ENCODE results near the gene RNF121.
A peak's percentile ranks its signal among the peaks of the same experiment; 100 is the strongest.

RNF121 gene

DNA sequence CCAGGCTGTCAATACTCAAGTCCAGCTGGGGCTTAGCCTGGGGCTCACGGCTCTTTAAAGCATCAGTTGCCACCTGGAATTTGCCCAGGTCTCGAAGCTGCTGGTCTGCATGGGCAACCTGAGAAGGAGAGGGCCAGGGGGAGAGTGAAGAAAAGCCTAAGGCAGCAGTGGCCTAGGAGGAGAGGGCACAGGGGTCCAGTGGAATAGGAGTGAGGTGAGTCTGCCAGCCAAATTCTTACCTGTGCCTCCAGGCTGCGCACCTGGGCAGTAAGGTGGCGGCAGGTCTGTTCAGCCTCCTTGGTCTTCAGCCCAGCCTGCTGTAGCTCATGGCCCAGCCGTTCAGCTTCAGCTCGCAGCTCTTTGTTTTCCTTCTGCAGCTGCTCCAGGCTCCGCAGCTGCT lies 79.9 kb downstream of the RNF121 start:
- Histone ChIP-seq H3K4me2 (no peak overlapping the region), H3K36me3 (peaks cover 99% of the 10 kb centered on the region in 11 experiments), H3K27me3 (no peaks in the 10 kb centered on the region), H3K4me3 (no peak overlapping the region), H3K9me3 (replicated peaks in 1 of 11) (no peaks in the 10 kb centered on the region), H3K4me1 (peaks cover 0 to 20% (median 3%) of the 10 kb centered on the region in 10 experiments; a peak in 7 of 20 replicates), H4K20me1 (peaks cover 88 to 99% (median 97%) of the 10 kb centered on the region in 11 experiments), H3K27ac (no peak overlapping the region), H3K9ac (peak overlapping the region in 1 of 11 experiments; percentile 26; a peak in 1 of 22 replicates)
- TF ChIP-seq Cebpa-rat (IDR thresholded peaks at IDR 0.05), result no peak

DNA sequence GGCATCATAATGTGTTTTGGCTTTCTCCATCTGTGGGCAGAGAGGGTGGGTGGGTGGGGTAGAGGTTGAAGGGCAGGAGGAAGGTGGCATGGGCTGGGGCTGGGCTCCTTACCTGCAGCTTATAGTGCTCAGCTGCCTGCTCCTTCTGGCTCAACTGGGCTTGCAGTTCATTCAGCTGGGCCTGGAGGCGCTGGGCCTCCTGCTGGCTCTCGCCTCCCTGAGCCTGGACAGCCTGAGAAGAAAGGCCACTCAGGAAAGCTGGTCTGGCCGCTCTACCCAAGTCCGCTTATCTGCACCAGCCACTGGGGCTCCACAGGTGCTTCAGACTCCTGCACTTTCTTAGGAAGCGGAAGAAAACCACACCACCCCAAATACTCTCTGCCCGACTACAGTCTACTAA lies 80.3 kb downstream of the RNF121 start:
- TF ChIP-seq Cebpa-rat (IDR thresholded peaks at IDR 0.05), result no peak
- H3K4me2 ChIP-seq, result no peak overlapping the region
- peaks cover 0 to 22% (median 3%) of the 10 kb centered on the region in 10 experiments; a peak in 7 of 20 replicates for H3K4me1 ChIP-seq
- no peak overlapping the region for H3K9ac ChIP-seq
- no peaks in the 10 kb centered on the region for H3K27me3 ChIP-seq
- H4K20me1 ChIP-seq, result peaks cover 89 to 99% (median 96%) of the 10 kb centered on the region in 11 experiments
- no peak overlapping the region for H3K4me3 ChIP-seq
- H3K27ac ChIP-seq, result no peak overlapping the region
- H3K9me3 ChIP-seq (replicated peaks in 1 of 11), result no peaks in the 10 kb centered on the region
- H3K36me3 ChIP-seq, result peaks cover 99% of the 10 kb centered on the region in 11 experiments

DNA sequence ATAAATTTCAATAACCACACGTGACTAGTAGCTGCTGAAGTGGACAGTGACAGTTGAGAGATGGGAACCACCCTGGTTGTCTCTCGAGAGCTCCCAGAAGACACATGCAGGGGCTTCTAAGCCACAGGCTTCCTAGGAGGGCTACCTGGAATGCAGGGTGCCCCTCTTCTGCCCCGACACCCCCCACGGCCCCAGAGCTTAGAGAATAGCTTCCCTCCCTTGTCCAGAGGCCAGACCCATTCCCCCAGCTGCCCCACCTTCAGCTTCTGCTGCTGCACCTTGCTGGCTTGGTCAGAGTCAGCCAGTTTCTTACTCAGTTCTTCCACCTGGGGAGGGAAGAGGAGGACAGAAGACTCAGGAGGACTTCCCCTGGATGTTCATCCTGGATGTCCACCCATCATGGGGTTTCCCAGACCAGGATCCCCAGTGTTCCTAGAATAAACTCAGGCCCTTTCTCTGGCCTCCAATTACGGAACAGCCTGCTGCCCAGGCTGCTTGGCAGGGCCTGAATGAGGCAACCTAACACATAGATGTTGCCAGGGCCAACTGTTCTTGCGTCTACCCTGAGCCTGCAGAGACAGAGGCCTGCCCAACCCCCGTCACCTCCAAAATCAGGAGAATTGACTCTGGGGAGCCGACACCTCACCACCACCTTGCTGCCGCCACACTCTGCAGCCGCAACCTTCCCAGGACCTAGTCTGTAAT lies 81.8 kb downstream of the RNF121 start:
- Histone ChIP-seq H4K20me1 (peaks cover 82 to 99% (median 96%) of the 10 kb centered on the region in 11 experiments; a peak in 21 of 22 replicates), H3K4me1 (peaks cover 0 to 33% (median 3%) of the 10 kb centered on the region in 10 experiments; a peak in 8 of 20 replicates), H3K27ac (no peak overlapping the region), H3K36me3 (peaks cover 99% of the 10 kb centered on the region in 11 experiments), H3K9ac (peak overlapping the region in 1 of 11 experiments; percentile 5; a peak in 1 of 22 replicates), H3K4me2 (no peak overlapping the region), H3K4me3 (no peak overlapping the region), H3K27me3 (no peaks in the 10 kb centered on the region), H3K9me3 (replicated peaks in 1 of 11) (no peaks in the 10 kb centered on the region)
- no peak for TF ChIP-seq Cebpa-rat (IDR thresholded peaks at IDR 0.05)

DNA sequence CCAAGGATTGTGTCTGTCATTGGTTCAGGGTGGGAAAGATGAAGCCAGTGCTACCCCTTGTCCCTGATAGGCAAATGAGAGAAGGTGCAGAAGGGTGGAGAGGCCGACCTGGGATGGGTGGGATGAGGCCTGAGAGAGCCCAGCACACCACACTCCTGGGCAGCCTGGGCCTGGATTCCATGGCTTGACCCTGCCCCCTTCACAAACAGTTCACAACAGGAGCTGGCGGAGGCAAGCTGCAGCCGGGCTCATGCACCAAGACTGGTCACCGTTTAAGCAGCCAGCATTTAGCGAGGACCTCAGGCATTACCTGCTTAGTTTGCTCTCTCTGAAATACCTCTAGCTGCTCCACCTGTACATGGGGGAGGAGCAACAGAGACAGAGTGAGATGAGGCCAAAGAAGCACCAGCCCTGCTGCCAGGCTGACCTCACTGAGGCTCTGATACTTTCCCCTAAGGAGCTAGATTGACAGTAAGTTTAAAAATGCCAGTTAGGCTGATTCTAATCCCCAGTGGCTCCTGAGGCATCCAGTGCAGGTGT lies 83.3 kb downstream of the RNF121 start:
- no peak overlapping the region for H3K4me3 ChIP-seq
- H4K20me1 ChIP-seq, result peaks cover 70 to 99% (median 92%) of the 10 kb centered on the region in 11 experiments; a peak in 21 of 22 replicates
- peak overlapping the region in 1 of 11 experiments; percentile 12; a peak in 2 of 22 replicates for H3K4me2 ChIP-seq
- H3K9ac ChIP-seq, result peak overlapping the region in 5 of 11 experiments; percentile 10 to 56 (median 28); a peak in 6 of 22 replicates
- H3K27me3 ChIP-seq, result no peaks in the 10 kb centered on the region
- peaks cover 99% of the 10 kb centered on the region in 11 experiments for H3K36me3 ChIP-seq
- H3K27ac ChIP-seq, result no peak overlapping the region; a peak in 2 of 22 replicates
- H3K4me1 ChIP-seq, result peaks cover 0 to 33% (median 3%) of the 10 kb centered on the region in 10 experiments; a peak in 8 of 20 replicates
- no peaks in the 10 kb centered on the region for H3K9me3 ChIP-seq (replicated peaks in 1 of 11)
- TF ChIP-seq Cebpa-rat (IDR thresholded peaks at IDR 0.05), result no peak

DNA sequence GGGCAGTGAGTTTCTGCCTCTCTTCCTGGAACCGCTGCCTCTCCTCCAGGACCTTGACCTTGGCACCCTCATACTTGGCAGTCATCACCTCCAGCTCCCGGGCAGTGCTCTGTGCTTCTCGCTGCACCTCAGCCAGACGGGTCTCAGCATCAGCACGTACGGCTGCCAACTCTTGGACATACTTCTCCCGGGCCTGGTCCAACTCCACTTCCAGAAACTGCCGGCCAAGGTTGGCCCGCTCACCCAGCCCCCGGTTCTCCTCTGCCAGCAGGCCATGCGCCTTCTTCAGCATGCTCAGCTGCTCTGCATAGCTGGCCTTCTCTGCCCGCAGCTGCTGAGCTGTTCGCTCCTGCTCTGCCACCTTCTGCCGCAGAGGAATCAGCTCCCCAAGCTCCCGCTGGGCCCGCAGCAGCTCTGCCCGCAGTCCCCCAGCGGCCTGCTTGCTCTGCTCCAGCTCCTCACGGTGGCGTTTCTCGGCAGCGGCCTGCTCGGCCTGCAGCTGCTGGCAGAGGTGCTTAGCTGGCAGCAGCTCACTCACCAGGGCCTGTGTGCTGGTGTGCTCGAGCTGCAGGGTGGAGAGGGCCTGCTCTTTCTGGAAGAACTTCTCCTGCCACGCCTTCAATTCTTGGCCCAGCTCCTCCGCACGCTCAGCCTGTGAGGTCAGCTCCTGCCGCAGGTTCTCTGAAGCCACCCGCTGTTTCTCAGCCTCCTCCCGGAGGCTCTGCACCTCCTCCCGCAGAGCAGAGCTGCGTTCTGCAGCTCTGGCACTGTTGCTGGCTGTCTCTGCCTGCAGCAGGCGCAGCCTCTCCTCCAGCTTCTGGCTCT lies 84.3 kb downstream of the RNF121 start:
- Histone ChIP-seq H4K20me1 (peaks cover 68 to 99% (median 90%) of the 10 kb centered on the region in 11 experiments; a peak in 21 of 22 replicates), H3K9ac (peak overlapping the region in 5 of 11 experiments; percentile 10 to 56 (median 28); a peak in 4 of 22 replicates), H3K36me3 (peaks cover 99% of the 10 kb centered on the region in 11 experiments), H3K4me3 (no peak overlapping the region), H3K9me3 (replicated peaks in 1 of 11) (no peaks in the 10 kb centered on the region), H3K4me2 (no peak overlapping the region; a peak in 1 of 22 replicates), H3K4me1 (peaks cover 0 to 33% (median 3%) of the 10 kb centered on the region in 10 experiments; a peak in 8 of 20 replicates), H3K27me3 (no peaks in the 10 kb centered on the region), H3K27ac (peak overlapping the region in 1 of 11 experiments; percentile 18; a peak in 1 of 22 replicates)
- TF ChIP-seq Cebpa-rat (IDR thresholded peaks at IDR 0.05), result no peak

DNA sequence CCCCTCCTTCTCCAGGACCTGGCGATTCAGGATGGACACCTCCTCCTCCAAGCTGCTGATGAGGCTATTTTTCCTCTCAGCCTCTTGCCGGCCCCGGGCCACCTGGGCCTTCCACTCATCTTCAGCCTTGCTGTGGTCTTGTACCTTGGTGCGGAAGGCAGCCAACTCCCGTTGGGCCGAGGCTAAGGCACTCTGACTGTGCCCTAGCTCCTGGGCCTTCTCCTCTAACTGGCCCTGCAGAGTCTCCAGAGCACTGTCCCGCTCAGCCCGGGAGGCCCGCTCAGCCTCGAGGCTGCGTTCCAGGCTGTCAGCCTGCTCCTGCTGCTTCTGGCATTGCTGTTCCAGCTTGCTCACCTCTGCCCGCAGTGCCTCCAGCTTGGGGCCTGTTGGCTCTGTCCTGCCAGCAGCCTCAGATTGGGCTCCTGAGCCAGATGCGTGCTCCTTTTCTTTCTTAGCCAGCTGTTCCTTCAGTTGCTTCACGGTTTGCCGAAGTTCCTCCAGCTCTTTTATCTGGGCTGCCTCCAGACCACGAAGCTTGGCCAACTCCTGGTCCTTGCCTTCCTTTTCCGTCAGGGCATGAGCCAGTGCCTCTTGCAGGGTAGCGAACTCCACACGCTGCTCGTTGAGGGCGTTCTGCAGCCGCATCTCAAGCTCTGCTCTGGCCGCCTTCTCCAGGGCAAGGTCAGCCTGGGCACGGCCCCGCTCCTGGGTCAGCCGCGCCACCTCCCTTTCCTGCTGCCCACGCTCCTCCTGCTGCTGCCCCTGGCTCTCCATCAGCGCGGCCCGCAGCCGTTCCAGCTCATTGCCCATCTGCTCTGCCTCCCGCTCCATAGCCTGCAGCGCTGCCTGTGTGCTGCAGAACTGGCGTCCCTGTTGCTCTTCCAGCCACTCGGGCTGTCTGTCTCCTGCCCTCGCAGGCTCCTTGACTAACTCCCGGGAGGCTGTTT lies 85.2 kb downstream of the RNF121 start:
- Histone ChIP-seq H3K36me3 (peaks cover 100% of the 10 kb centered on the region in 11 experiments), H3K27ac (0 out of 22 replicates have a peak overlapping the region, but pooled peaks of 2 of the 11 experiments have one; percentile 18 to 38), H3K27me3 (no peaks in the 10 kb centered on the region), H3K9me3 (replicated peaks in 1 of 11) (no peaks in the 10 kb centered on the region), H3K4me1 (peaks cover 0 to 33% (median 3%) of the 10 kb centered on the region in 10 experiments; a peak in 8 of 20 replicates), H3K4me2 (no peak overlapping the region), H4K20me1 (peaks cover 72 to 100% (median 88%) of the 10 kb centered on the region in 11 experiments; a peak in 21 of 22 replicates), H3K4me3 (no peak overlapping the region), H3K9ac (peak overlapping the region in 3 of 11 experiments; percentile 26 to 56 (median 44); a peak in 3 of 22 replicates)
- TF ChIP-seq Cebpa-rat (IDR thresholded peaks at IDR 0.05), result no peak

DNA sequence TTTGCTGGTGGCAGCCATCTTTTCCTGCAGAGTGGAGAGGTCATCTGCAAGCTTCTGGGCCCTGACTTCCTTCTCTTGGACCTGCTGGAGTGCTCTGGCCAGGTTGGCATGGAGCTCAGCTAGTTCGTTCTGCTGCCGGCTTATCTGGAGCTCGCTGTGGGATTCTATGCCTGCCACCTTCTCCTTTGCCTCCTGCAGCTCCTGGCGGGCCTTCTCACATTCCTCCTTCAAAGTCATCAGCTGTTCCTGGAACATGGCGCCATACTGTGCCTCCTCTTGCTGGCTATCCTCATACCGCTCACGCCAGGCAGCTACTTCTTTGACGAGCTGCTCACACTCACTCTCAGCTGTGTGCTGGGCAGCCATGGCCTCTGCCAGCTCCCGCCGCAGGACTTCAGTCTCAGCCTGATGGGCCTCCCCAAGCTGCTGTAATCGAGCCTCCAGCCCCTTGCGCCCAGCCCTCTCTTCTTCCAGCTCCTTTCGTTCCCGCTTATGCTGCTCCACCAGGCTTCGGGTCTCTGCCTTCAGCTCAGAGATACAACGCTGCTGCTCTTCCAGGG lies 86.0 kb downstream of the RNF121 start:
- no peak for TF ChIP-seq Cebpa-rat (IDR thresholded peaks at IDR 0.05)
- peaks cover 0 to 33% (median 3%) of the 10 kb centered on the region in 10 experiments; a peak in 8 of 20 replicates for H3K4me1 ChIP-seq
- no peak overlapping the region for H3K4me2 ChIP-seq
- H3K9ac ChIP-seq, result peak overlapping the region in 3 of 11 experiments; percentile 13 to 38 (median 29); a peak in 2 of 22 replicates
- H3K4me3 ChIP-seq, result no peak overlapping the region
- no peaks in the 10 kb centered on the region for H3K27me3 ChIP-seq
- peaks cover 65 to 99% (median 83%) of the 10 kb centered on the region in 11 experiments; a peak in 21 of 22 replicates for H4K20me1 ChIP-seq
- H3K36me3 ChIP-seq, result peaks cover 100% of the 10 kb centered on the region in 11 experiments
- no peaks in the 10 kb centered on the region for H3K9me3 ChIP-seq (replicated peaks in 1 of 11)
- H3K27ac ChIP-seq, result peak overlapping the region in 1 of 11 experiments; percentile 18; a peak in 1 of 22 replicates
